H9 (cell line): Measurements from ENCODE around the gene CD151. TPM values are rescaled to one million over a fixed set of nuclear protein-coding genes. Genes with fewer than 3 reads are reported as not detected.

Source experiments
- DNase-seq: peaks from one replicate; pipeline ENCODE4 v3.0.0-alpha.2; 2017
- H2AFZ ChIP-seq: one replicate; pipeline ENCODE4 v1.6.1; 2013; ENCODE audit warnings: mild to moderate bottlenecking, low read length, control low read depth, moderate library complexity
- H2AK5ac ChIP-seq: 2 replicates; pipeline ENCODE4 v1.6.1; 2013; ENCODE audit warnings: low read length, control low read depth, mixed read lengths; ENCODE audit not compliant: insufficient read length
- H2BK120ac ChIP-seq: one replicate; pipeline ENCODE4 v1.6.1; 2013; ENCODE audit warnings: low read depth, mild to moderate bottlenecking, low read length, control low read depth, inconsistent platforms; ENCODE audit not compliant: poor library complexity, severe bottlenecking
- H2BK12ac ChIP-seq: 2 replicates; pipeline ENCODE4 v1.6.1; 2013; ENCODE audit warnings: low read length, control low read depth, mixed read lengths, low read depth; ENCODE audit not compliant: insufficient read length
- H2BK15ac ChIP-seq: 2 replicates; pipeline ENCODE4 v1.6.1; 2013; ENCODE audit warnings: low read depth, low read length, control low read depth
- H2BK20ac ChIP-seq: one replicate; pipeline ENCODE4 v1.6.1; 2013; ENCODE audit warnings: low read depth, mild to moderate bottlenecking, low read length, control low read depth, inconsistent platforms; ENCODE audit not compliant: poor library complexity, severe bottlenecking
- H2BK5ac ChIP-seq: 2 replicates; pipeline ENCODE4 v1.6.1; 2013; ENCODE audit warnings: low read length, control low read depth, mixed read lengths; ENCODE audit not compliant: insufficient read length
- H3K14ac ChIP-seq: 2 replicates; pipeline ENCODE4 v1.6.1; 2013; ENCODE audit warnings: low read length, control low read depth; ENCODE audit not compliant: insufficient read depth
- H3K18ac ChIP-seq: 2 replicates; pipeline ENCODE4 v1.6.1; 2013; ENCODE audit warnings: low read depth, mild to moderate bottlenecking, mixed read lengths, low read length, control low read depth; ENCODE audit not compliant: insufficient read length
- H3K23ac ChIP-seq: 2 replicates; pipeline ENCODE4 v1.6.1; 2013; ENCODE audit warnings: low read length, control low read depth, mixed read lengths, low read depth; ENCODE audit not compliant: insufficient read length
- H3K23me2 ChIP-seq: 2 replicates; pipeline ENCODE4 v1.6.1; 2013; ENCODE audit warnings: low read depth, mild to moderate bottlenecking, mixed read lengths, low read length, control low read depth; ENCODE audit not compliant: insufficient read length, poor library complexity, severe bottlenecking
- H3K27ac ChIP-seq: 2 replicates; pipeline ENCODE4 v1.5.1; 2013; ENCODE audit warnings: low read length, control low read depth, mixed read lengths, low read depth; ENCODE audit not compliant: insufficient read length
- H3K27me3 ChIP-seq: 2 replicates; pipeline ENCODE4 v1.6.1; 2013; ENCODE audit warnings: low read length, control low read depth, inconsistent platforms; ENCODE audit not compliant: insufficient read depth
- H3K4ac ChIP-seq: 2 replicates; pipeline ENCODE4 v1.6.1; 2013; ENCODE audit warnings: low read depth, mild to moderate bottlenecking, control low read depth, inconsistent platforms, low read length, moderate library complexity
- H3K4me1 ChIP-seq: 2 replicates; pipeline ENCODE4 v1.6.1; 2013; ENCODE audit warnings: low read length, control low read depth, inconsistent platforms; ENCODE audit not compliant: insufficient read depth
- H3K4me2 ChIP-seq: 2 replicates; pipeline ENCODE4 v1.6.1; 2013; ENCODE audit warnings: low read length, control low read depth, mixed read lengths; ENCODE audit not compliant: insufficient read length, insufficient read depth
- H3K56ac ChIP-seq: 2 replicates; pipeline ENCODE4 v1.6.1; 2013; ENCODE audit warnings: low read depth, mild to moderate bottlenecking, mixed read lengths, low read length, control low read depth; ENCODE audit not compliant: insufficient read length
- H3K79me1 ChIP-seq: 2 replicates; pipeline ENCODE4 v1.6.1; 2013; ENCODE audit warnings: low read depth, mild to moderate bottlenecking, moderate library complexity, low read length, control low read depth, inconsistent platforms; ENCODE audit not compliant: insufficient read depth, poor library complexity, severe bottlenecking
- H3K79me2 ChIP-seq: 2 replicates; pipeline ENCODE4 v1.6.1; 2013; ENCODE audit warnings: low read length, control low read depth, inconsistent platforms; ENCODE audit not compliant: insufficient read depth
- H3K9ac ChIP-seq: 2 replicates; pipeline ENCODE4 v1.6.1; 2013; ENCODE audit warnings: low read length, control low read depth, mixed read lengths; ENCODE audit not compliant: insufficient read length; ENCODE audit errors: extremely low read depth
- H3K9me3 ChIP-seq: one replicate; pipeline ENCODE4 v1.6.1; 2013; ENCODE audit warnings: low read depth, low read length, inconsistent platforms; ENCODE audit not compliant: control insufficient read depth
- H3T11ph ChIP-seq: one replicate; pipeline ENCODE4 v1.6.1; 2013; ENCODE audit warnings: mild to moderate bottlenecking, low read length, control low read depth, inconsistent platforms
- H4K20me1 ChIP-seq: one replicate; pipeline ENCODE4 v1.6.1; 2013; ENCODE audit not compliant: control insufficient read depth, insufficient read length, insufficient read depth
- H4K5ac ChIP-seq: 2 replicates; pipeline ENCODE4 v1.6.1; 2013; ENCODE audit warnings: low read depth, mild to moderate bottlenecking, mixed read lengths, low read length, control low read depth; ENCODE audit not compliant: insufficient read length
- H4K8ac ChIP-seq: replicated peaks from 2 replicates; pipeline ENCODE4 v1.6.1; 2013; ENCODE audit warnings: low read length, control low read depth, mixed read lengths, low read depth; ENCODE audit not compliant: insufficient read length
- H4K91ac ChIP-seq: 2 replicates; pipeline ENCODE4 v1.6.1; 2013; ENCODE audit warnings: low read depth, mild to moderate bottlenecking, moderate library complexity, mixed read lengths, low read length, control low read depth; ENCODE audit not compliant: insufficient read length
- H3K27ac Mint-ChIP-seq, 3 experiments: 2 replicates in 2 of 3; 3 replicates in 1 of 3; pipeline ENCODE4 v1.8.0; 2020 to 2021; ENCODE audit warnings: mixed read lengths in 3 of 3, mild to moderate bottlenecking in 1 of 3, moderate library complexity in 1 of 3
- H3K27me3 Mint-ChIP-seq: 2 replicates; pipeline ENCODE4 v1.8.0; 2021; ENCODE audit warnings: low read depth, mild to moderate bottlenecking, moderate library complexity, mixed read lengths
- H3K36me3 Mint-ChIP-seq, 3 experiments: 2 replicates in 2 of 3; 3 replicates in 1 of 3; pipeline ENCODE4 v1.8.0; 2020 to 2021; ENCODE audit warnings: low read depth in 3 of 3, mixed read lengths in 3 of 3; ENCODE audit not compliant: insufficient read depth in 1 of 3
- H3K4me1 Mint-ChIP-seq, 2 experiments: 2 replicates each; pipeline ENCODE4 v1.8.0; 2020; ENCODE audit warnings: mixed read lengths in 2 of 2
- H3K4me3 Mint-ChIP-seq, 2 experiments: 2 replicates in 1 of 2; 3 replicates in 1 of 2; pipeline ENCODE4 v1.8.0; 2020 to 2021; ENCODE audit warnings: mild to moderate bottlenecking in 2 of 2, mixed read lengths in 2 of 2, moderate library complexity in 1 of 2
- H3K9me3 Mint-ChIP-seq, 2 experiments: 2 replicates in 1 of 2; 3 replicates in 1 of 2; pipeline ENCODE4 v1.8.0; 2020; ENCODE audit warnings: mild to moderate bottlenecking in 2 of 2, mixed read lengths in 2 of 2, moderate library complexity in 1 of 2
- CTCF ChIP-seq: fragments of 200-600 bp; sonication (generic); conservative IDR thresholded peaks from 3 replicates; pipeline ENCODE4 v1.8.0; 2021; ENCODE audit warnings: antibody characterized with exemption, mild to moderate bottlenecking
- WGBS: extraction: QIAGEN DNeasy Blood & Tissue Kit; methylation state at CpG from one replicate; pipeline ENCODE4 v1.1.7; 2013; ENCODE audit warnings: missing lambda C conversion rate, low lambda C conversion rate, mixed read lengths; ENCODE audit not compliant: insufficient read length; ENCODE audit errors: extremely low coverage; 5-methylcytosine and 5-hydroxymethylcytosine counted together
- total RNA-seq: library from RNA; stranded (reverse); gene quantifications from 2 replicates; pipeline ENCODE4 v1.2.1, GENCODE V29; 2021

CD151 gene
- total RNA-seq, 1 experiment from 2014 or later = 138 TPM

DNA sequence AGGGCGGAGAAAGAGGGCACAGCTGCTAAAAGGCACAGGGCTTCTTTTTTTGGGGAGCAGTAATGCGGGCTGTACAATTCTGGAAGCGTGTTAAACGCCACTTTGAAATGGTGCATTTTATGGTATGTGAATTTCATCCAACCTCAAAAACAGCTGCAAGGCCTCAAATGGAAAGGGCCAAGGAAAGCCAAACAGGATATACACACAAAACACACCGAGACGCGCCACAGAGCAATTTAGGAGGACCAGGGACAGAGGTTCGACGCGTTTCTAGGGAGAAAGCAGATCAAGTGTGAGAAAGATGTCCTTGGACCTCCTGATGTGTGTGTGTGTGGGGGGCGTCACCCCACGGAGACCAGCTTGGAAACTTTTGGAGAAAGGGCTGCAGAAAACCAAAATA lies 41.0 kb downstream of the CD151 start:
- Mint-ChIP-seq H3K27me3 (peaks cover 3% of the 10 kb centered on the region; the same call in 1 of the 2 replicates), H3K4me1 (peaks cover 6 to 8% of the 10 kb centered on the region in 2 experiments), H3K9me3 (no peaks in the 10 kb centered on the region), H3K27ac (peak overlapping the region in 2 of 3 experiments; percentile 56 to 57; a peak in 4 of 7 replicates), H3K4me3 (no peak overlapping the region; a peak in 1 of 5 replicates), H3K36me3 (peaks cover 15 to 36% (median 34%) of the 10 kb centered on the region in 3 experiments)
- H3K9ac ChIP-seq = no peak overlapping the region
- H3K27me3 ChIP-seq = no peaks in the 10 kb centered on the region
- H3K79me2 ChIP-seq = no peaks in the 10 kb centered on the region
- H4K91ac ChIP-seq = no peak overlapping the region
- H3K14ac ChIP-seq = no peak overlapping the region
- no peak overlapping the region for H2BK15ac ChIP-seq
- no peaks in the 10 kb centered on the region for H3K23me2 ChIP-seq
- no peak overlapping the region for H3K4me2 ChIP-seq
- H3K79me1 ChIP-seq = no peaks in the 10 kb centered on the region
- 0 out of 2 replicates have a peak, but pooled peaks cover 2% of the 10 kb centered on the region for H3K4me1 ChIP-seq
- TF ChIP-seq CTCF = no peak
- no peaks in the 10 kb centered on the region for H3K9me3 ChIP-seq
- no peak overlapping the region for H3K23ac ChIP-seq
- no peak overlapping the region for H4K8ac ChIP-seq
- H3K56ac ChIP-seq = no peak overlapping the region
- H3K4ac ChIP-seq = no peak overlapping the region
- no peak overlapping the region for H4K5ac ChIP-seq
- no peak overlapping the region for H2AFZ ChIP-seq
- H3K27ac ChIP-seq = no peak overlapping the region
- no peak for DNase-seq
- WGBS = no CpG with 5 or more reads among the region's 12 CpGs
- H3K18ac ChIP-seq = no peak overlapping the region
- H3T11ph ChIP-seq = no peak overlapping the region
- no peak overlapping the region for H2AK5ac ChIP-seq
- no peak overlapping the region for H2BK5ac ChIP-seq
- H2BK20ac ChIP-seq = no peak overlapping the region
- no peak overlapping the region for H2BK120ac ChIP-seq
- H4K20me1 ChIP-seq = no peaks in the 10 kb centered on the region
- H2BK12ac ChIP-seq = no peak overlapping the region
